ENCODE measurements around the gene TXNRD1. TPM values are rescaled to one million over a fixed set of nuclear protein-coding genes. Genes with fewer than 3 reads are reported as not detected.

Gene TXNRD1
- total RNA-seq, 6 experiments from 2014 or later, result 40.3 to 153 (median 74.5) TPM

DNA sequence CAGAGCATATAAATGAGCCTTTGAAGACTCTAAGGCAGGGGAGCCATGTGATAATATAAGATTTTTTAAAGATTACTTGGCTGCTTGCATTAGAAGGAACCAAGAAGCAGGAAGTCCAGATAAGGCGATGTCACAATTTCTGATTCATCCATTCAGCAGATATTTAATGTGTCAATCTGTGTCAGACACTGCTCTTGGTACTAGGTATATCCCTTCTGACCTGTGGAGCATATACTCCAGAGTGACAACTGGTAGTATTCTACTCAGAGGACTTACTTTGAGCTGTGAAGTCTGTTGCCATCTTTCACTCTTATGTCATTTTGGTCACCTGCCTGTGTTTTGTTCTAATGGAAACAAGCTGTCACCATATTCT lies 98.6 kb downstream of the TXNRD1 start:
- WGBS (ENCODE audit: insufficient coverage, low coverage, low lambda C conversion rate, missing lambda C conversion rate), result 83% methylated on average over 1 of the region's 1 CpG
- Histone ChIP-seq H3K4me3 (no peak overlapping the region), H3K36me3 (peaks cover 0 to 86% (median 32%) of the 10 kb centered on the region in 4 donors), H3K27me3 (no peaks in the 10 kb centered on the region), H3K27ac (no peak overlapping the region), H3K9me3 (no peaks in the 10 kb centered on the region), H3K4me1 (no peaks in the 10 kb centered on the region)
- DNase-seq, result no peak
- TF ChIP-seq, protein P1, sequence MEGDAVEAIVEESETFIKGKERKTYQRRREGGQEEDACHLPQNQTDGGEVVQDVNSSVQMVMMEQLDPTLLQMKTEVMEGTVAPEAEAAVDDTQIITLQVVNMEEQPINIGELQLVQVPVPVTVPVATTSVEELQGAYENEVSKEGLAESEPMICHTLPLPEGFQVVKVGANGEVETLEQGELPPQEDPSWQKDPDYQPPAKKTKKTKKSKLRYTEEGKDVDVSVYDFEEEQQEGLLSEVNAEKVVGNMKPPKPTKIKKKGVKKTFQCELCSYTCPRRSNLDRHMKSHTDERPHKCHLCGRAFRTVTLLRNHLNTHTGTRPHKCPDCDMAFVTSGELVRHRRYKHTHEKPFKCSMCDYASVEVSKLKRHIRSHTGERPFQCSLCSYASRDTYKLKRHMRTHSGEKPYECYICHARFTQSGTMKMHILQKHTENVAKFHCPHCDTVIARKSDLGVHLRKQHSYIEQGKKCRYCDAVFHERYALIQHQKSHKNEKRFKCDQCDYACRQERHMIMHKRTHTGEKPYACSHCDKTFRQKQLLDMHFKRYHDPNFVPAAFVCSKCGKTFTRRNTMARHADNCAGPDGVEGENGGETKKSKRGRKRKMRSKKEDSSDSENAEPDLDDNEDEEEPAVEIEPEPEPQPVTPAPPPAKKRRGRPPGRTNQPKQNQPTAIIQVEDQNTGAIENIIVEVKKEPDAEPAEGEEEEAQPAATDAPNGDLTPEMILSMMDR (IDR thresholded peaks at IDR 0.05), result no peak
- TF ChIP-seq POLR2A (IDR thresholded peaks at IDR 0.05), result no peak
- ATAC-seq, result peak in 1 of 4 donors; percentile 30
- intact Hi-C loops (cut with DNase I), result no loop called here

DNA sequence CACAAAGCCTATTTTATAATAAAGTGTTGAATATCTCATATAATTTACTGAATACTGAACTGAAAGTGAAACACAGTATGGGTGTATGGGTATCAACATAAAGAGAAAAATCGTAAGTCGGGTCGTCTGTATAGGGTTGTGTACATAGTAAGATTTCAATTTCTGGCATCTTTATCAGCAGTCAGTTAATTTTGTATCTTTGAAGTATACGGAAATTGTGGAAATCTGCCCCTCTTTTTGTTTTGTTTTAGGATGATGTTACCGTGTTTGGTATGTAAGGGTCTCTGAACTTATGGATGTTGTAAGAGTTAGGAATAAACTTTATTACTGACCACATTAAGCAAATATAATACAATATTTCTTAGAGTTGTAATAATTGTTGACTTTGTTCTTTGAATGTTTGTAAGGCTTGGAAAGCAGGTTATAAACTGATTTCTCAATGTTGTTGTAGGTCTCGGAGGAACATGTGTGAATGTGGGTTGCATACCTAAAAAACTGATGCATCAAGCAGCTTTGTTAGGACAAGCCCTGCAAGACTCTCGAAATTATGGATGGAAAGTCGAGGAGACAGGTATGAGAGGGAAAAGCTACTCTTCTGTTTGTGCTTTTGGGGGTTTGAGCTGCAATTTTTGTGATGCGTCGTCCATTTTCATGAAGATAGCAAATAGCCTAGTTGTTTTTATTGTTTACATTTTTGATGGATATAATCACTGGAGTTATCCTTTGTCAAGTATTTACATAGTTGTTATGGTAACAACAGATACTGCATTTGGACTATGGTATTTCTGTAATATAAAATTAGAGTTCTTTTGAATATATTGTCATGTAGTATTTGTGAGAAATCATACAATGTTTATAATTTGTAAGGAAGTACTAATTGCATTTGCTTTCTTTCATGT lies 100.0 kb downstream of the TXNRD1 start:
- no peaks in the 10 kb centered on the region for H3K4me1 ChIP-seq
- TF ChIP-seq POLR2A (IDR thresholded peaks at IDR 0.05), result no peak
- TF ChIP-seq, protein P1 (IDR thresholded peaks at IDR 0.05), result no peak
- no peaks in the 10 kb centered on the region for H3K9me3 ChIP-seq
- ATAC-seq, result no peak
- H3K4me3 ChIP-seq, result no peak overlapping the region
- H3K27me3 ChIP-seq, result no peaks in the 10 kb centered on the region
- intact Hi-C loops (cut with DNase I), result no loop called here
- H3K36me3 ChIP-seq, result peaks cover 0 to 100% (median 43%) of the 10 kb centered on the region in 4 donors
- WGBS (ENCODE audit: insufficient coverage, low coverage, low lambda C conversion rate, missing lambda C conversion rate), result 76% methylated on average over 10 of the region's 10 CpGs
- no peak overlapping the region for H3K27ac ChIP-seq
- DNase-seq, result no peak

GRCh38 chr12:104316936-104317335 lies 101.4 kb downstream of the TXNRD1 start:
- Histone ChIP-seq H3K27me3 (no peaks in the 10 kb centered on the region), H3K9me3 (no peaks in the 10 kb centered on the region), H3K4me1 (no peaks in the 10 kb centered on the region), H3K4me3 (no peak overlapping the region), H3K36me3 (peaks cover 0 to 100% (median 51%) of the 10 kb centered on the region in 4 donors), H3K27ac (no peak overlapping the region)
- TF ChIP-seq POLR2A (IDR thresholded peaks at IDR 0.05), result no peak
- intact Hi-C loops (cut with DNase I), result no loop called here
- DNase-seq (no peak), ATAC-seq (no peak)

GRCh38 chr12:104317538-104318210 lies 102.1 kb downstream of the TXNRD1 start:
- Histone ChIP-seq H3K27me3 (no peaks in the 10 kb centered on the region), H3K4me3 (no peak overlapping the region), H3K27ac (no peak overlapping the region), H3K4me1 (no peaks in the 10 kb centered on the region), H3K9me3 (no peaks in the 10 kb centered on the region), H3K36me3 (peaks cover 0 to 100% (median 51%) of the 10 kb centered on the region in 4 donors)
- TF ChIP-seq POLR2A (IDR thresholded peaks at IDR 0.05), result no peak
- TF ChIP-seq, protein P1 (IDR thresholded peaks at IDR 0.05), result no peak
- DNase-seq (no peak), ATAC-seq (no peak)
- 90% methylated on average over 3 of the region's 7 CpGs for whole genome bisulfite sequencing (ENCODE audit: insufficient coverage, low coverage, low lambda C conversion rate, missing lambda C conversion rate)
- intact Hi-C loops (cut with DNase I), result no loop called here

DNA sequence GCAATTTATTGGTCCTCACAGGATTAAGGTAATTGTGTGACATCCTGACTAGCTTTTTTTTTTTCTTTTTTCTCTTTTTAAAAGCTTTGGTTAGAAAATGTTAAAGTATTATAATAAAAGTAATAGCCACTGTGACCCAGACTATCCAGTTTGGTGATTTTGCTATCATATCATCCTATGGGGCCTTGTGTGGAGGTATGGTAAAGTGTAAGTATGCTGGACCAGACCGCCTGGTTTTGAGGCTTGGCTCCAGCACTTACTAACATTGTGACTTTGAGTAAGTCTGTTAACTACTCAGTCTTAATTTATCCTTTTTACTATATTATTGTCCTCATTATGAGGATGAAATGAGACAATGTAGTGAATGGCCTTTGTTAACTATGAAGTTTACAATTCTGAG lies 103.4 kb downstream of the TXNRD1 start:
- intact Hi-C loops (cut with DNase I), result no loop called here
- Histone ChIP-seq H3K9me3 (no peaks in the 10 kb centered on the region), H3K4me1 (no peaks in the 10 kb centered on the region), H3K4me3 (no peak overlapping the region), H3K27ac (no peak overlapping the region), H3K36me3 (peaks cover 0 to 86% (median 44%) of the 10 kb centered on the region in 4 donors), H3K27me3 (no peaks in the 10 kb centered on the region)
- ATAC-seq, result no peak
- WGBS (ENCODE audit: insufficient coverage, low coverage, low lambda C conversion rate, missing lambda C conversion rate), result 100% methylated on average over 1 of the region's 1 CpG
- no peak for DNase-seq
- TF ChIP-seq, protein P1 (IDR thresholded peaks at IDR 0.05), result no peak
- TF ChIP-seq POLR2A (IDR thresholded peaks at IDR 0.05), result no peak

Data from right lobe of liver (tissue), 6 donors.